Erythroblast (primary cell): ENCODE results near the gene FKBP8.
"Not testable (repeated sequence)": the region's sequence is repeated elsewhere in the genome, so short reads cannot be mapped to it uniquely, and the experiment has no call there.

Experiments
- DNase-seq, 2 experiments: peaks; one replicate each; lab custom pipeline; 2025; lab: John Stamatoyannopoulos, UW
- GATA1 ChIP-seq: IDR thresholded peaks from 2 replicates; pipeline ENCODE4 v1.6.1; 2011; ENCODE audit warnings: low read depth, mild to moderate bottlenecking, control low read depth, low read length, moderate library complexity
- POLR2A ChIP-seq: IDR thresholded peaks from 2 replicates; pipeline ENCODE4 v1.6.1; 2011; ENCODE audit warnings: mild to moderate bottlenecking, low read length

The FKBP8 gene

GRCh38 chr19:18541258-18541991 lies 1.9 kb downstream of the FKBP8 start:
- TF ChIP-seq GATA1 (no peak), POLR2A (no peak)
- peak in 1 of 2 experiments; percentile 30 for DNase-seq

- DNase-seq = not testable (repeated sequence)
These were observed 3.2 kb downstream of the FKBP8 start for GRCh38 chr19:18540200-18540599.

- TF ChIP-seq GATA1 = no peak
- no peak for TF ChIP-seq POLR2A
These were observed 4.0 kb downstream of the FKBP8 start for GRCh38 chr19:18539372-18539771.

GRCh38 chr19:18538115-18538514 lies 5.3 kb downstream of the FKBP8 start:
- TF ChIP-seq POLR2A = no peak
- no peak for TF ChIP-seq GATA1
- DNase-seq = no peak

More at GRCh38 chr19:18539372-18539771, 4.0 kb downstream of the FKBP8 start:
- DNase-seq = no peak

- no peak for DNase-seq
- TF ChIP-seq POLR2A (no peak), GATA1 (no peak)
These were observed 5.9 kb downstream of the FKBP8 start for GRCh38 chr19:18537431-18537830.

- TF ChIP-seq POLR2A (no peak), GATA1 (no peak)
- no peak for DNase-seq
These were observed 6.9 kb downstream of the FKBP8 start for GRCh38 chr19:18536475-18536874.

GRCh38 chr19:18533058-18533457 lies 10.3 kb downstream of the FKBP8 start:
- TF ChIP-seq POLR2A = no peak
- TF ChIP-seq GATA1 = no peak
- DNase-seq = no peak

- TF ChIP-seq POLR2A = no peak
- no peak for TF ChIP-seq GATA1
These were observed 11.0 kb downstream of the FKBP8 start for GRCh38 chr19:18532168-18532890.

GRCh38 chr19:18531485-18531884 lies 11.9 kb downstream of the FKBP8 start:
- TF ChIP-seq POLR2A = no peak
- no peak for TF ChIP-seq GATA1
- no peak for DNase-seq

More at GRCh38 chr19:18532168-18532890, 11.0 kb downstream of the FKBP8 start:
- no peak for DNase-seq

GRCh38 chr19:18529782-18530181 lies 13.6 kb downstream of the FKBP8 start:
- TF ChIP-seq GATA1 (no peak), POLR2A (no peak)
- no peak for DNase-seq

- TF ChIP-seq GATA1 = no peak
- TF ChIP-seq POLR2A = no peak
- no peak for DNase-seq
These were observed 17.1 kb downstream of the FKBP8 start for GRCh38 chr19:18526316-18526715.

GRCh38 chr19:18523841-18524240 lies 19.5 kb downstream of the FKBP8 start:
- DNase-seq = no peak
- TF ChIP-seq POLR2A (no peak), GATA1 (no peak)

- DNase-seq = not testable (repeated sequence)
These were observed 20.4 kb downstream of the FKBP8 start for GRCh38 chr19:18522862-18523440.

- no peak for TF ChIP-seq GATA1
- no peak for TF ChIP-seq POLR2A
- DNase-seq = peak; percentile 100
These were observed 21.1 kb downstream of the FKBP8 start for GRCh38 chr19:18522124-18522861.
